ENCODE measurements around the gene TRPM3.

TRPM3 gene

DNA sequence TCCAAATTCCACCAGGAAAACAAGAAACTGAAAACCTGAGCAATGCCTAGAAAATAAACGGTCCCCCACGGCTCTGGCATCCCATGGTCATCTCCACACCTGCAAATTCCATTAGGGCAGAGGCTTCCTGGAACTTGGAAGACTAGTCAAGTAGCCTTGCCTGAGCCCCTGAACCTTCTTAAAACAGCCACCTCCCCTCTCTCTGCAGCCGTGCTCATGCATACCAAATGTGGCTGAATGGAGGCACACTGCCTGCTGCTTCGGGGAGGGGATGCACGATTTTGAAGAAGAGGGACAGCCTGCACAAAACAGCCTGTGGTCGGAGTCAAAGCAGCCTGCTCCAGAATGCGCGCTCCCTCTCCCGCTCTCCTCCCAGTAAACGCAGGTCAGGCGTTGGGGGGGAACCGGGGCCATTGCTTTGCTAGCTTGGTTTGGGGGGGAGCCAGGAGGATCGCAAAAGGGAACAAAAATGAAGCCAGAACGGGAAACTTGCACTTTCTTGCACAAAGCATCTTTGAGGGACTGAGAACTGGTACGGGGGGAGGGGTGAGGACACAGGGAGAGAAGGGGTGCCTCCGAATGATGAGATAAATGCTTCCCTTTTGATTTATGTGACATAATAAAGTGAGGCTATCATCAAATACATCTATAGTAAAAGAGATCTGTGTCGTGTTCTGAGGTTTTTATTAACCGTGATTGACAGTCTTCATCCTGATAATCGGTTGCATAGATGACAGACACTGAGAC is at the start of gene TRPM3:
Gene TRPM3 (minus strand): TSS at position 347 of the 747 bp plus-strand sequence. CDS start 267 bp downstream, at position 80.
- TF ChIP-seq, protein P1, sequence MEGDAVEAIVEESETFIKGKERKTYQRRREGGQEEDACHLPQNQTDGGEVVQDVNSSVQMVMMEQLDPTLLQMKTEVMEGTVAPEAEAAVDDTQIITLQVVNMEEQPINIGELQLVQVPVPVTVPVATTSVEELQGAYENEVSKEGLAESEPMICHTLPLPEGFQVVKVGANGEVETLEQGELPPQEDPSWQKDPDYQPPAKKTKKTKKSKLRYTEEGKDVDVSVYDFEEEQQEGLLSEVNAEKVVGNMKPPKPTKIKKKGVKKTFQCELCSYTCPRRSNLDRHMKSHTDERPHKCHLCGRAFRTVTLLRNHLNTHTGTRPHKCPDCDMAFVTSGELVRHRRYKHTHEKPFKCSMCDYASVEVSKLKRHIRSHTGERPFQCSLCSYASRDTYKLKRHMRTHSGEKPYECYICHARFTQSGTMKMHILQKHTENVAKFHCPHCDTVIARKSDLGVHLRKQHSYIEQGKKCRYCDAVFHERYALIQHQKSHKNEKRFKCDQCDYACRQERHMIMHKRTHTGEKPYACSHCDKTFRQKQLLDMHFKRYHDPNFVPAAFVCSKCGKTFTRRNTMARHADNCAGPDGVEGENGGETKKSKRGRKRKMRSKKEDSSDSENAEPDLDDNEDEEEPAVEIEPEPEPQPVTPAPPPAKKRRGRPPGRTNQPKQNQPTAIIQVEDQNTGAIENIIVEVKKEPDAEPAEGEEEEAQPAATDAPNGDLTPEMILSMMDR (IDR thresholded peaks at IDR 0.05; ENCODE audit: low read length, missing control alignments) = no peak
- no peak for DNase-seq (ENCODE audit: low read depth)
- no peak within 1 kb of the TSS for H3K4me3 ChIP-seq (replicated peaks; ENCODE audit: low read depth, low read length)

DNA sequence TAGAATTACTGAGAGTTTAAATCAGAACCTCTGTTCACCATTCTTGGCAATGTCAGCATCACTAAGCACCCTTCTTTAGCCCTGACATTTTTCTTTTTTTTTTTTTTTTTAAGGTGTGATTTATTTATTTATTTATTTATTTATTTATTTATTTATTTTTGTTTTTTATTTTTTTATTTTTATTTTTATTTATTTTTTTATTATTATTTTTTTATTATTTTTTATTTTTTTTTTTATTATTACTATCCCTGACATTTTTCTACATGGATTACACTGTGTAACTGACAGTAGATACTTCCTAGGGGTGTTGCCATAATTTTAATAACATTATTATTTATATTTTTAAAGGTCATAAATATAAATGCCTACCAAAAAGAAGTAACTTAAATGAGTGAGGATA is 47.0 kb upstream of the TRPM3 start:
- H3K4me3 ChIP-seq (replicated peaks; ENCODE audit: low read depth, low read length) = no peak overlapping the region
- TF ChIP-seq, protein P1 (IDR thresholded peaks at IDR 0.05; ENCODE audit: low read length, missing control alignments) = no peak
- DNase-seq (ENCODE audit: low read depth) = no peak

DNA sequence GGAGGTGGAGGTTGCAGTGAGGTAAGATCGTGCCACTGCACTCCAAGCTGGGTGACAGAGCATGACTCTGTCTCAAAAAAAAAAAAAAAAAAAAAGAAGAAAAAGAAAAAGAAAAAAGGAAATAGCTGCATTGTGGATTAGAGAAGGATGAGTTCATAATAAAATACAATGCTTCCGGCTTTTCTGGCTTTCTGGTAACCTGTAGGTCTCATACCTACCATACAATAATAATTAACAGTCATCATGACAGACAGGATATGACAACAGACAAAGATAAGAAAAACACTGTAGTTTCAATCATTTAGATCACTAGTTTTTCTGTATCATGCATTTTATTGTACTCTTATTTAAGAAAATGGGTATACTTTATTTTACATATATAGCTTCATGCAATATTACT is 40.7 kb upstream of the TRPM3 start:
- no peak overlapping the region for H3K4me3 ChIP-seq (replicated peaks; ENCODE audit: low read depth, low read length)
- TF ChIP-seq, protein P1 (IDR thresholded peaks at IDR 0.05; ENCODE audit: low read length, missing control alignments) = no peak
- DNase-seq (ENCODE audit: low read depth) = no peak

DNA sequence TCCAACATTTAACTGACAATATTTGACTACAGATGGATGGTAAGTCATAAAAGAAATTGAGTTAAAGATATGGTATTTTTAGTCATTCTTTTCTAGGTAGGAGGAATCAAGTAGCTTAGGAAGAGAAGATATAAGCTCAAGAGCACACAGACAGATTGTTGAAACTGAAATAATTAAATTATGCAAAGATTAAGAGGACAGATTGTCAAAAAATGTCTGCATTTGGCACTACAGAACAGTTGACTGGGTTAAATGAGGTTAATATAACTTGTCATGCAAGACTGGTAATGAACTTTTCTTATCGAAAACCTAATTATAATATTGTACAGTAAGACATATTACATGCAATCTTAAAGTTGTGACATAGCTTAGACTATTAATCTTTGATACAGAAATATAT is 36.3 kb upstream of the TRPM3 start:
- H3K4me3 ChIP-seq (replicated peaks; ENCODE audit: low read depth, low read length) = no peak overlapping the region
- DNase-seq (ENCODE audit: low read depth) = no peak
- TF ChIP-seq, protein P1 (IDR thresholded peaks at IDR 0.05; ENCODE audit: low read length, missing control alignments) = no peak

DNA sequence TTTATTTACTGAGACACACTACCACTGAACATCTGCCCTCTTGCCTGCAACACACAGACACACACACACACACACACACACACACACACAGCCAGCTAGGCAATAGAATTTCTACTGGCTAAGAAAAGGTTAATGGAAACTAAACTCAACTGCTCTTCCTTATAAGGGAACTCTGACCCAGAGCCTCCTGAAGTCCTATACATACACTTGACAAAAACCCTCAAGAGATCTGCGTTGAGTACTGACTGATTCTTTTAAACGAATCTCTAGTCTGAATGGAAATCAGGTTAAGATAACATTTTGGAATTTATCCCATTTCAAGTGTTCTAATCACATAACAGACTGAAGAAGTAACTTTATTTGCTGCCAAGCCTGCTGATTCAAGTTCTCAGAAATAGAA is 25.9 kb upstream of the TRPM3 start:
- no peak overlapping the region for H3K4me3 ChIP-seq (replicated peaks; ENCODE audit: low read depth, low read length)
- TF ChIP-seq, protein P1 (IDR thresholded peaks at IDR 0.05; ENCODE audit: low read length, missing control alignments) = no peak
- DNase-seq (ENCODE audit: low read depth) = peak; percentile 22

DNA sequence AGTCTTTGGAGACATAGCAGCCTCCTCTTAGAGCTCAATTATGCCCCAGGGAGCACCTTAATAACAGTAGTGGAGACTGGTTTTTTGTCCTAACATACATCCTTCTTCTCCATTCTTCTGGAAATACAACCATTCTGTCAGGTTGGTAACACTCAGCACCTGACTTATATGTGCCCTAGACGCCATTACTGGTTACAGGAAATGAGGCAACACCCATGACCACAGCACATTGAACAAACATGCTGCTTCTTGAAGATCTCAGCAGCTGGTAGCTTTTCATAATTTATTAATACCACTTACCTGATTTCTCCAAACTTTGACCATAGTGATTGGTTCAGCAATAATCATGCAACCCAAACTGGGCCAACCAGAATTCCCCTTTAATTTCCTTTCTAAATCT is 25.1 kb upstream of the TRPM3 start:
- H3K4me3 ChIP-seq (replicated peaks; ENCODE audit: low read depth, low read length) = no peak overlapping the region
- TF ChIP-seq, protein P1 (IDR thresholded peaks at IDR 0.05; ENCODE audit: low read length, missing control alignments) = no peak
- DNase-seq (ENCODE audit: low read depth) = no peak

DNA sequence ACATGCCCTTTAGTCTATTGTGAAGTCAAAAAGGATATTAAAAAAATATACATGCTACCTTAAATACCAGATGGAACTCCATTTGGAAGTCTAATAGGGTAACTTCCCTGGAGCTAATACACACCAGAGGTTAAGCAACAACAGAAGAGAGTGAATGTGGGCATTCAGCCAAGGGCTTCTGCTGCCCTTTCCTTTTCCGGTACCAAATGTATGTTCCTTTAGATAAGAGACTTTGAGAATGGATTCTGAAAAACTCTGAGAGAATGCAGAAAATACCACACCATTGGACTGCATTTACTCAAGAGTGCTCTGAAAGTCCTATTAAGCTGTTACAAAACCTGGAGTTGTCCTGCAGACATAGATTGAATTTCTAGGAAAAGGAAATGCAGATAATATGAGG is 23.8 kb upstream of the TRPM3 start:
- H3K4me3 ChIP-seq (replicated peaks; ENCODE audit: low read depth, low read length) = no peak overlapping the region
- TF ChIP-seq, protein P1 (IDR thresholded peaks at IDR 0.05; ENCODE audit: low read length, missing control alignments) = no peak
- DNase-seq (ENCODE audit: low read depth) = peak; percentile 90
